Coronary artery (tissue), 2 donors: ENCODE measurements around the gene IFNK.

Experiments used
- DNase-seq: peaks from one replicate; pipeline ENCODE4 v3.0.0-alpha.2; 2017; ENCODE audit warnings: low spot score
- H3K27ac ChIP-seq, 2 donors: fragments of 200-600 bp; sonication (generic); one replicate each; pipeline ENCODE4 v1.5.1; 2016 to 2019
- H3K4me3 ChIP-seq: fragments of 200-600 bp; sonication (generic); 2 replicates; pipeline ENCODE4 v1.5.1; 2016; ENCODE audit warnings: mild to moderate bottlenecking, moderate library complexity
- CTCF ChIP-seq: fragments of 200-600 bp; sonication (generic); IDR thresholded peaks from one replicate; pipeline ENCODE4 v1.5.1; 2019; ENCODE audit warnings: antibody characterized with exemption

The IFNK gene

GRCh38 chr9:27537756-27538155, 13.7 kb downstream of the IFNK start:
- TF ChIP-seq CTCF = no peak
- DNase-seq = no peak
- H3K27ac ChIP-seq = peak overlapping the region in 1 of 2 donors; percentile 44
- no peak overlapping the region for H3K4me3 ChIP-seq

GRCh38 chr9:27538647-27539046, 14.6 kb downstream of the IFNK start:
- Histone ChIP-seq H3K4me3 (no peak overlapping the region), H3K27ac (peak overlapping the region in 1 of 2 donors; percentile 44)
- DNase-seq = no peak
- TF ChIP-seq CTCF = no peak

GRCh38 chr9:27539479-27540441, 15.7 kb downstream of the IFNK start:
- Histone ChIP-seq H3K27ac (peak overlapping the region; percentile 81 to 95), H3K4me3 (no peak overlapping the region)
- DNase-seq = peak; percentile 75
- no peak for TF ChIP-seq CTCF

DNA sequence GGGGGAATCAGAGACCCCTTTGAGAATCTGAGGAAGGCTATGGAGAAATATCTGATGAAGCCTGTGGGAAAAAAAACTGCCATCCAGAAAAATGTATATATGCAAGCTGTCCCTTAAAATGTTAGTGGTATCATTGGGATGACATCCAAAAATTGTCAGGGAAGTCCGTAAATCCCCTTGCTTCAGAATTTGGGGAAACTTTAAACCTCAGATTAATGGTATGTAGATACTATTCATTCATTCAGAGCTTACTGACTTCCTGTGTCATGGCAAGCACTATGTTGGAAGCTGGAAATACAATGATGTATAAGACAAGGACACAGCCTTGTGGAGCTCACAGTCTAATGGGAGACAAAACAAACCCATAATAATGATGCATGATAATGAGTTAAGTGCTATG, 16.4 kb downstream of the IFNK start:
- no peak for DNase-seq
- H3K4me3 ChIP-seq = no peak overlapping the region
- H3K27ac ChIP-seq = peak overlapping the region; percentile 71 to 82
- no peak for TF ChIP-seq CTCF

GRCh38 chr9:27541740-27542139, 17.6 kb downstream of the IFNK start:
- TF ChIP-seq CTCF = no peak
- Histone ChIP-seq H3K4me3 (no peak overlapping the region), H3K27ac (peak overlapping the region; percentile 71 to 82)
- DNase-seq = no peak

DNA sequence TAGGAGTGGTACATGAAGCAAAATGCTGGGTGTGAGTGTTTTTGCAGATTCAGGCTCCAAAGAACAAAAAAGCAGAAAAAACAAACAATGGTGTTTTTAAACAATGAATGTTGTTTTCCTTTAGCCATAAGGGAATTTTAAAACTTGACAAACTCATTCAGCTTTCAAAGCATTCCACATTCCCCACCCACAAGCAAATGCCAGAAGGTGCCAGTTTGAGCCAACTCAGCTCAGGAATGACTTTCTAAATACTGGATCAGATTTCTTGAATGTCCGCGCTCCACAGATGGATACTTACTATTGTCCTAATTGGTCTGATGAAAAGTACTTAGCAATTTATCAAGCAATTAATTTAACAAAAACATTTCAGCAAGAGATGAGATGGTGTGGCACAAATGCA, 18.4 kb downstream of the IFNK start:
- no peak for TF ChIP-seq CTCF
- Histone ChIP-seq H3K4me3 (no peak overlapping the region), H3K27ac (peak overlapping the region in 1 of 2 donors; percentile 71)
- no peak for DNase-seq

GRCh38 chr9:27545471-27545870, 21.4 kb downstream of the IFNK start:
- no peak for DNase-seq
- no peak for TF ChIP-seq CTCF
- Histone ChIP-seq H3K4me3 (no peak overlapping the region), H3K27ac (no peak overlapping the region)
